Fibroblast of lung (primary cell): ENCODE data around the gene SLC43A3. TPM values are rescaled to one million over a fixed set of nuclear protein-coding genes. Genes with fewer than 3 reads are reported as not detected.

Experiments used
- DNase-seq, 2 donors: peaks; one replicate each; pipeline versions ENCODE4 v3.0.0 to v3.0.0-alpha.2; 2010; ENCODE audit warnings: low read depth in 2 of 2
- H2AFZ ChIP-seq: 2 replicates; pipeline ENCODE4 v1.5.1; 2012; ENCODE audit warnings: low read length, control low read depth, inconsistent platforms
- H3K27ac ChIP-seq: 2 replicates; pipeline ENCODE4 v1.5.1; 2011; ENCODE audit warnings: low read length, control low read depth; ENCODE audit not compliant: insufficient read depth
- H3K27me3 ChIP-seq: 2 replicates; pipeline ENCODE4 v1.5.1; 2011; ENCODE audit warnings: mild to moderate bottlenecking, low read length; ENCODE audit not compliant: control insufficient read depth, insufficient read depth
- H3K36me3 ChIP-seq: 2 replicates; pipeline ENCODE4 v1.5.1; 2011; ENCODE audit warnings: low read length; ENCODE audit not compliant: control insufficient read depth, insufficient read depth
- H3K4me1 ChIP-seq: 2 replicates; pipeline ENCODE4 v1.5.1; 2011; ENCODE audit warnings: low read length; ENCODE audit not compliant: control insufficient read depth, insufficient read depth; ENCODE audit errors: extremely low read depth
- H3K4me2 ChIP-seq: 2 replicates; pipeline ENCODE4 v1.5.1; 2011; ENCODE audit warnings: low read length, control low read depth; ENCODE audit not compliant: insufficient read depth; ENCODE audit errors: extremely low read depth
- H3K4me3 ChIP-seq, 4 experiments: fragments of 200-600 bp in 1 of 4; sonication (generic) in 1 of 4; replicated peaks in 1 of 4; 2 replicates each; pipeline ENCODE4 v1.5.1; 2011 to 2016; ENCODE audit warnings: low read length in 4 of 4, low read depth in 3 of 4, mild to moderate bottlenecking in 3 of 4, control low read depth in 2 of 4, inconsistent platforms in 1 of 4, mixed read lengths in 1 of 4; ENCODE audit not compliant: insufficient read depth in 1 of 4; ENCODE audit errors: control extremely low read depth in 1 of 4
- H3K79me2 ChIP-seq: 2 replicates; pipeline ENCODE4 v1.5.1; 2012; ENCODE audit warnings: mild to moderate bottlenecking, low read length, inconsistent platforms; ENCODE audit not compliant: control insufficient read depth, insufficient read depth
- H3K9ac ChIP-seq: 2 replicates; pipeline ENCODE4 v1.5.1; 2011; ENCODE audit warnings: mild to moderate bottlenecking, low read length, control low read depth; ENCODE audit not compliant: insufficient read depth
- H3K9me3 ChIP-seq: 2 replicates; pipeline ENCODE4 v1.5.1; 2012; ENCODE audit warnings: low read depth, low read length; ENCODE audit not compliant: control insufficient read depth, insufficient read depth
- H4K20me1 ChIP-seq: 2 replicates; pipeline ENCODE4 v1.5.1; 2011; ENCODE audit warnings: low read length; ENCODE audit not compliant: control insufficient read depth, insufficient read depth; ENCODE audit errors: extremely low read depth
- CTCF ChIP-seq, 2 donors: IDR thresholded peaks in 1 of 2; conservative IDR thresholded peaks in 1 of 2; 1 replicate in 1 of 2; 2 replicates in 1 of 2; pipeline ENCODE4 v1.5.1; 2011 to 2012; ENCODE audit warnings: low read length in 2 of 2, control low read depth in 1 of 2, inconsistent platforms in 1 of 2, low read depth in 1 of 2, mild to moderate bottlenecking in 1 of 2
- EZH2 ChIP-seq: IDR thresholded peaks from 2 replicates; pipeline ENCODE4 v1.5.1; 2012; ENCODE audit warnings: low read length, control low read depth, mild to moderate bottlenecking; ENCODE audit errors: missing control alignments
- polyA plus RNA-seq, 2 donors: library from polyadenylated mRNA; depleted of rRNA in 1 of 2; stranded (reverse) in 1 of 2; unstranded in 1 of 2; fragments of >200 nt; gene quantifications; 2 replicates each; pipeline ENCODE4 v1.2.1, GENCODE V29; 2011 to 2012; ENCODE audit warnings: missing spikeins in 1 of 2
- total RNA-seq: library from RNA; depleted of rRNA; stranded (reverse); fragments of >200 nt; gene quantifications from 2 replicates; pipeline ENCODE4 v1.2.1, GENCODE V29; 2014

The SLC43A3 gene
- total and polyA plus RNA-seq, 2 donors (not counting 1 experiment from before 2014, with no cell fraction given), result 34.8 to 41.5 TPM

GRCh38 chr11:57429946-57430345, 3.0 kb upstream of the SLC43A3 start:
- Histone ChIP-seq H3K27ac (no peak overlapping the region), H4K20me1 (no peaks in the 10 kb centered on the region)
- TF ChIP-seq EZH2 (no peak), CTCF (conservative IDR thresholded peaks at IDR 0.05 in 1 of 2, IDR thresholded peaks at IDR 0.05 in 1 of 2; ENCODE audit: low read depth in 1 of 2, low read length in 2 of 2) (no peak)

DNA sequence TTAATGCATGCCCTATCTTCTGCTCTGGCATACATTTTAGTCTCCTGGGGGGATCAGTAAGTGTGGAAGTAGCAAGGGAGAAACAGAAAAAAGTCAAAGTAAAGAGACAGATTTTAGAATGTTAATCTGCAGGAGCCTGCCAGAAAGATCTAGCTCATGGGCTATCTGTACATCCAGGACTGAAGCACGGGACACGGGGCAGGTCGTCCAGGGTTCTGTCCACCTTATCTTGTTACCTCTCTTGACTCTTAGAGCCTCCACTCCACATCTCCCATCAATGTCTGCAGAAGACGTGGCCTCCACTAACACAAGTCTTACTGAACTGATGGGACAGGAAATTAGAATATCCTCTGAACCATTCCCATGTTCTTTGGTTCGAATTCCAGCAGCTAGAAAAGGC, 1.7 kb upstream of the SLC43A3 start:
- Histone ChIP-seq H3K4me3 (no peak overlapping the region), H3K4me2 (no peak overlapping the region), H3K4me1 (peaks cover 44% of the 10 kb centered on the region), H3K79me2 (peaks cover 10% of the 10 kb centered on the region), H3K27ac (no peak overlapping the region), H3K36me3 (peaks cover 5% of the 10 kb centered on the region), H3K9ac (no peak overlapping the region), H3K27me3 (no peaks in the 10 kb centered on the region), H3K9me3 (no peaks in the 10 kb centered on the region), H2AFZ (no peak overlapping the region), H4K20me1 (no peaks in the 10 kb centered on the region)
- TF ChIP-seq EZH2 (no peak), CTCF (conservative IDR thresholded peaks at IDR 0.05 in 1 of 2, IDR thresholded peaks at IDR 0.05 in 1 of 2; ENCODE audit: low read depth in 1 of 2, low read length in 2 of 2) (no peak)
- no peak for DNase-seq

More at GRCh38 chr11:57429946-57430345, 3.0 kb upstream of the SLC43A3 start:
- H3K4me2 ChIP-seq, result no peak overlapping the region
- no peak overlapping the region for H3K4me3 ChIP-seq
- H2AFZ ChIP-seq, result no peak overlapping the region
- H3K79me2 ChIP-seq, result peaks cover 5% of the 10 kb centered on the region
- no peaks in the 10 kb centered on the region for H3K27me3 ChIP-seq
- H3K36me3 ChIP-seq, result no peaks in the 10 kb centered on the region
- DNase-seq, result no peak
- H3K9ac ChIP-seq, result no peak overlapping the region
- H3K4me1 ChIP-seq, result peaks cover 41% of the 10 kb centered on the region
- no peaks in the 10 kb centered on the region for H3K9me3 ChIP-seq

- Histone ChIP-seq H3K27ac (peak overlapping the region; percentile 97), H3K4me2 (peak overlapping the region; percentile 60), H3K4me3 (no peak overlapping the region), H3K4me1 (peaks cover 43% of the 10 kb centered on the region), H4K20me1 (no peaks in the 10 kb centered on the region), H3K9ac (peak overlapping the region; percentile 47), H3K9me3 (no peaks in the 10 kb centered on the region), H3K27me3 (no peaks in the 10 kb centered on the region), H3K79me2 (peaks cover 10% of the 10 kb centered on the region), H2AFZ (no peak overlapping the region), H3K36me3 (peaks cover 5% of the 10 kb centered on the region)
- peak; percentile 74 to 96 for DNase-seq
- TF ChIP-seq CTCF (conservative IDR thresholded peaks at IDR 0.05 in 1 of 2, IDR thresholded peaks at IDR 0.05 in 1 of 2; ENCODE audit: low read depth in 1 of 2, low read length in 2 of 2) (no peak), EZH2 (no peak)
These were observed 784 bp upstream of the SLC43A3 start for GRCh38 chr11:57427727-57428082.
